Kidney (tissue), 14 donors: ENCODE data around the gene TECTA. TPM values are rescaled to one million over a fixed set of nuclear protein-coding genes. Genes with fewer than 3 reads are reported as not detected.

Source experiments
- DNase-seq, 5 donors: peaks; one replicate each; pipeline ENCODE4 v3.0.0-alpha.2; 2013 to 2020
- FAIRE-seq: peaks from 2 replicates; lab custom pipeline; 2012; peaks lifted over from hg19 to GRCh38; lab: Jason Lieb, UNC
- H3K27ac ChIP-seq, 2 donors: one replicate each; pipeline ENCODE4 v1.7.0; 2013; ENCODE audit warnings: low read depth in 2 of 2, low read length in 2 of 2, inconsistent platforms in 1 of 2
- H3K27me3 ChIP-seq: one replicate; pipeline ENCODE4 v1.7.1; 2013; ENCODE audit warnings: low read length, inconsistent platforms; ENCODE audit not compliant: control insufficient read depth, insufficient read depth
- H3K36me3 ChIP-seq, 3 donors: one replicate each; pipeline versions ENCODE4 v1.7.0 to v1.7.1; 2013; ENCODE audit warnings: low read length in 3 of 3, control low read depth in 1 of 3, inconsistent platforms in 1 of 3; ENCODE audit not compliant: insufficient read depth in 3 of 3, control insufficient read depth in 2 of 3
- H3K4me1 ChIP-seq, 3 donors: one replicate each; pipeline versions ENCODE4 v1.7.0 to v1.7.1; 2013; ENCODE audit warnings: low read length in 3 of 3, inconsistent platforms in 1 of 3, low read depth in 1 of 3; ENCODE audit not compliant: control insufficient read depth in 2 of 3, insufficient read depth in 2 of 3
- H3K4me3 ChIP-seq, 3 donors: one replicate each; pipeline versions ENCODE4 v1.7.0 to v1.8.1; 2013; ENCODE audit warnings: low read length in 3 of 3, control low read depth in 1 of 3, inconsistent platforms in 1 of 3
- H3K9ac ChIP-seq, 3 donors: one replicate each; pipeline versions ENCODE4 v1.7.0 to v1.7.1; 2013; ENCODE audit warnings: low read length in 3 of 3, control low read depth in 1 of 3, inconsistent platforms in 1 of 3
- H3K9me3 ChIP-seq, 3 donors: one replicate each; pipeline versions ENCODE4 v1.7.0 to v1.7.1; 2013; ENCODE audit warnings: low read length in 3 of 3, control low read depth in 1 of 3, inconsistent platforms in 1 of 3; ENCODE audit not compliant: control insufficient read depth in 2 of 3, insufficient read depth in 1 of 3
- intact Hi-C: fragments of 100-400 bp; cut with DNase I; formaldehyde crosslinking; loops from one replicate; pipeline ENCODE4 v1.11.1; 2022
- polyA plus RNA-seq: library from polyadenylated mRNA; stranded (reverse); fragments of 350-450 nt; fragmentation: Illumina TruSeq; extraction: RNeasy Lipid Tissue Mini Kit (QIAGEN cat#74804); gene quantifications from one replicate; pipeline ENCODE4 v1.2.3, GENCODE V29; 2014; ENCODE audit warnings: low read depth, low replicate concordance; ENCODE audit not compliant: insufficient read depth
- total RNA-seq: library from RNA; stranded (reverse); fragmentation: NEBNext Ultra II Directional; extraction: Animal tissue kit (Norgen Biotek cat#: 25700); gene quantifications from one replicate; pipeline ENCODE4 v1.2.1, GENCODE V29; 2021
- TF ChIP-seq, protein P1 (sequence below): IDR thresholded peaks from 3 replicates; pipeline ENCODE4 v1.5.1; 2012; ENCODE audit warnings: mild to moderate bottlenecking, moderate library complexity, borderline replicate concordance; ENCODE audit not compliant: insufficient read depth; ENCODE audit errors: extremely low read depth
- donor health status: control.
- donor health status: control.
- donor health status: control.
- donor health status: control.
- donor health status: control.
- donor health status: DM: yes; HTN: yes; CAD: no.
- donor health status: Normal renal cell carcinoma (clear cell type).

The TECTA gene
- total and polyA plus RNA-seq, 2 donors from 2014 or later: 0.54 to 1.2 TPM

GRCh38 chr11:121090145-121090721, 10.8 kb upstream of the TECTA start:
- intact Hi-C loops: no loop called here
- Histone ChIP-seq H3K27me3 (no peaks in the 10 kb centered on the region), H3K4me1 (no peaks in the 10 kb centered on the region), H3K9ac (no peak overlapping the region), H3K36me3 (peaks cover 0 to 7% (median 3%) of the 10 kb centered on the region in 3 donors), H3K27ac (no peak overlapping the region), H3K4me3 (no peak overlapping the region), H3K9me3 (no peaks in the 10 kb centered on the region)
- DNase-seq (no peak), FAIRE-seq (no peak)
- TF ChIP-seq, protein P1, sequence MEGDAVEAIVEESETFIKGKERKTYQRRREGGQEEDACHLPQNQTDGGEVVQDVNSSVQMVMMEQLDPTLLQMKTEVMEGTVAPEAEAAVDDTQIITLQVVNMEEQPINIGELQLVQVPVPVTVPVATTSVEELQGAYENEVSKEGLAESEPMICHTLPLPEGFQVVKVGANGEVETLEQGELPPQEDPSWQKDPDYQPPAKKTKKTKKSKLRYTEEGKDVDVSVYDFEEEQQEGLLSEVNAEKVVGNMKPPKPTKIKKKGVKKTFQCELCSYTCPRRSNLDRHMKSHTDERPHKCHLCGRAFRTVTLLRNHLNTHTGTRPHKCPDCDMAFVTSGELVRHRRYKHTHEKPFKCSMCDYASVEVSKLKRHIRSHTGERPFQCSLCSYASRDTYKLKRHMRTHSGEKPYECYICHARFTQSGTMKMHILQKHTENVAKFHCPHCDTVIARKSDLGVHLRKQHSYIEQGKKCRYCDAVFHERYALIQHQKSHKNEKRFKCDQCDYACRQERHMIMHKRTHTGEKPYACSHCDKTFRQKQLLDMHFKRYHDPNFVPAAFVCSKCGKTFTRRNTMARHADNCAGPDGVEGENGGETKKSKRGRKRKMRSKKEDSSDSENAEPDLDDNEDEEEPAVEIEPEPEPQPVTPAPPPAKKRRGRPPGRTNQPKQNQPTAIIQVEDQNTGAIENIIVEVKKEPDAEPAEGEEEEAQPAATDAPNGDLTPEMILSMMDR: no peak

GRCh38 chr11:121091492-121092152, 9.4 kb upstream of the TECTA start:
- FAIRE-seq: no peak
- intact Hi-C loops: no loop called here
- no peak for DNase-seq
- no peak overlapping the region for H3K27ac ChIP-seq
- peaks cover 0 to 5% (median 3%) of the 10 kb centered on the region in 3 donors for H3K36me3 ChIP-seq
- no peak overlapping the region for H3K9ac ChIP-seq
- H3K4me1 ChIP-seq: no peaks in the 10 kb centered on the region
- H3K4me3 ChIP-seq: no peak overlapping the region
- TF ChIP-seq, protein P1: no peak
- no peaks in the 10 kb centered on the region for H3K27me3 ChIP-seq
- H3K9me3 ChIP-seq: no peaks in the 10 kb centered on the region

DNA sequence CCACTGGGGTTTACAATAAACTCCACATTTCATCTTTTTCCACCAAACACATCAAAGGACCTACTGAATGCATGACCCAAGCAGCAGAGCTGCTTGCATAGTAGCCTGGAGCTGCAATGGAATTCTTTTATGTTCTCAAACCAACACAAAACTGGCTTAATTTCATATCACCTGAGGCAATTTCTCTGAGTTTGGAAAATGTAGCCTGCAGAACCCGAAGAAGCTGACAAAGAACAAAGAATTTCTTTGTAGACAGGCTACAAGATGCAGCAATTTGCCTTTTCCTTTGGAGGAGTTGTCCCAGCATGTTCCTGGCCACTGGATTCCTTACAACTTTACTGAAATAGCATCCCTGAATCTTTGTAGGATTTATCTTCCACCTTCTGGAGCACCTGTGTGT, 5.5 kb upstream of the TECTA start:
- TF ChIP-seq, protein P1: no peak
- Histone ChIP-seq H3K36me3 (peaks cover 0 to 3% (median 0%) of the 10 kb centered on the region in 3 donors), H3K27me3 (no peaks in the 10 kb centered on the region), H3K4me3 (no peak overlapping the region), H3K4me1 (no peaks in the 10 kb centered on the region), H3K27ac (no peak overlapping the region), H3K9ac (no peak overlapping the region), H3K9me3 (no peaks in the 10 kb centered on the region)
- no peak for DNase-seq
- no peak for FAIRE-seq
- intact Hi-C loops: no loop called here
